ENCODE results near the gene RPL37.

DNA sequence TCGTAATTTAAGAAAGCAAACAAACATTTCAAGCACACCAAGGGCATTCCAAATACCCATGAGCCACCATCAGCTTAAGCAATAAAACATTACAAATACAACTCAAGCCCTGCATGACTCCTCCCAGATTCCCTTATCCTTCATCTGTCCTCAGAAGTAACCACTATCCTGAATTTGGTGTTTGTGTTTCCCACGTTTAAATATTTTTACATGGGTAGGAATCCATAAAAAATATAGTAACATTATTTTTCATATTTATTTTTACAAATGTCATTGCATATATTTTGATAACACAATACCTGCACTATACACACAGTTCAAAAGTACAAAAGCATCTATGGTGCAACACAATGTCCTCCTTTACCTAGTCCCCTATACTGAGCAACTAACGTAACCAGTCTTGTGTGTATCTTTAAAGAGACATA is 43.3 kb downstream of the RPL37 start:
- no peak for TF ChIP-seq POLR2A (IDR thresholded peaks at IDR 0.05)
- TF ChIP-seq, protein P1, sequence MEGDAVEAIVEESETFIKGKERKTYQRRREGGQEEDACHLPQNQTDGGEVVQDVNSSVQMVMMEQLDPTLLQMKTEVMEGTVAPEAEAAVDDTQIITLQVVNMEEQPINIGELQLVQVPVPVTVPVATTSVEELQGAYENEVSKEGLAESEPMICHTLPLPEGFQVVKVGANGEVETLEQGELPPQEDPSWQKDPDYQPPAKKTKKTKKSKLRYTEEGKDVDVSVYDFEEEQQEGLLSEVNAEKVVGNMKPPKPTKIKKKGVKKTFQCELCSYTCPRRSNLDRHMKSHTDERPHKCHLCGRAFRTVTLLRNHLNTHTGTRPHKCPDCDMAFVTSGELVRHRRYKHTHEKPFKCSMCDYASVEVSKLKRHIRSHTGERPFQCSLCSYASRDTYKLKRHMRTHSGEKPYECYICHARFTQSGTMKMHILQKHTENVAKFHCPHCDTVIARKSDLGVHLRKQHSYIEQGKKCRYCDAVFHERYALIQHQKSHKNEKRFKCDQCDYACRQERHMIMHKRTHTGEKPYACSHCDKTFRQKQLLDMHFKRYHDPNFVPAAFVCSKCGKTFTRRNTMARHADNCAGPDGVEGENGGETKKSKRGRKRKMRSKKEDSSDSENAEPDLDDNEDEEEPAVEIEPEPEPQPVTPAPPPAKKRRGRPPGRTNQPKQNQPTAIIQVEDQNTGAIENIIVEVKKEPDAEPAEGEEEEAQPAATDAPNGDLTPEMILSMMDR (IDR thresholded peaks at IDR 0.05): no peak

Measured in heart left ventricle (tissue), 13 donors.